ENCODE measurements around the gene FOXF1.

DNA sequence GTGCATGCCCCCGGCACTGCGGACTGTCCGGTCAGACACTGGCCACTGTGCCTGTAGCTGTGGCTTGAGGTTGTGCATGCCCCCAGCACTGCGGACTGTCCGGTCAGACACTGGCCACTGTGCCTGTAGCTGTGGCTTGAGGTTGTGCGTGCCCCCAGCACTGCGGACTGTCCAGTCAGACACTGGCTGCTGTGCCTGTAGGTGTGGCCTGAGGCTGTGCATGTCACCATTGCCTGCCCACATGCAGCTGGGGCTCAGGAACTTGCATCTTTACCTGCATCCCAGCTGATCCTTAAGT, 39.5 kb downstream of the FOXF1 start:
- TF ChIP-seq, protein P1, sequence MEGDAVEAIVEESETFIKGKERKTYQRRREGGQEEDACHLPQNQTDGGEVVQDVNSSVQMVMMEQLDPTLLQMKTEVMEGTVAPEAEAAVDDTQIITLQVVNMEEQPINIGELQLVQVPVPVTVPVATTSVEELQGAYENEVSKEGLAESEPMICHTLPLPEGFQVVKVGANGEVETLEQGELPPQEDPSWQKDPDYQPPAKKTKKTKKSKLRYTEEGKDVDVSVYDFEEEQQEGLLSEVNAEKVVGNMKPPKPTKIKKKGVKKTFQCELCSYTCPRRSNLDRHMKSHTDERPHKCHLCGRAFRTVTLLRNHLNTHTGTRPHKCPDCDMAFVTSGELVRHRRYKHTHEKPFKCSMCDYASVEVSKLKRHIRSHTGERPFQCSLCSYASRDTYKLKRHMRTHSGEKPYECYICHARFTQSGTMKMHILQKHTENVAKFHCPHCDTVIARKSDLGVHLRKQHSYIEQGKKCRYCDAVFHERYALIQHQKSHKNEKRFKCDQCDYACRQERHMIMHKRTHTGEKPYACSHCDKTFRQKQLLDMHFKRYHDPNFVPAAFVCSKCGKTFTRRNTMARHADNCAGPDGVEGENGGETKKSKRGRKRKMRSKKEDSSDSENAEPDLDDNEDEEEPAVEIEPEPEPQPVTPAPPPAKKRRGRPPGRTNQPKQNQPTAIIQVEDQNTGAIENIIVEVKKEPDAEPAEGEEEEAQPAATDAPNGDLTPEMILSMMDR (IDR thresholded peaks at IDR 0.05), result no peak
- no peak for TF ChIP-seq POLR2A (IDR thresholded peaks at IDR 0.05; ENCODE audit: low read length)
